GM23338 (cell line): ENCODE results near the gene VMP1. TPM values are rescaled to one million over a fixed set of nuclear protein-coding genes. Genes with fewer than 3 reads are reported as not detected.

ENCODE experiments used
- ATAC-seq: fragments of 200-7000 bp; cut with Tn5 transposase; 3 replicates; pipeline ENCODE4 v1.9.1; 2020
- DNase-seq: peaks from one replicate; pipeline ENCODE4 v3.0.0-alpha.2; 2015; ENCODE audit warnings: low spot score
- H2AFZ ChIP-seq: fragments of 200-600 bp; sonication (generic); 2 replicates; pipeline ENCODE4 v1.8.0; 2016; ENCODE audit warnings: antibody characterized with exemption, mild to moderate bottlenecking, moderate library complexity
- H3F3A ChIP-seq: fragments of 200-600 bp; sonication (generic); replicated peaks from 2 replicates; pipeline ENCODE4 v1.8.0; 2017; ENCODE audit warnings: antibody characterized with exemption, mixed run types, low read depth
- H3K27ac ChIP-seq: fragments of 200-600 bp; sonication (generic); 2 replicates; pipeline ENCODE4 v1.6.1; 2016; ENCODE audit warnings: low read depth
- H3K27me3 ChIP-seq: fragments of 200-600 bp; sonication (generic); 2 replicates; pipeline ENCODE4 v1.8.0; 2016; ENCODE audit warnings: mild to moderate bottlenecking, mixed run types, moderate library complexity; ENCODE audit not compliant: insufficient read depth
- H3K36me3 ChIP-seq: fragments of 200-600 bp; sonication (generic); 2 replicates; pipeline ENCODE4 v1.8.0; 2016; ENCODE audit warnings: mild to moderate bottlenecking; ENCODE audit not compliant: insufficient read depth
- H3K4me1 ChIP-seq: fragments of 200-600 bp; sonication (generic); 2 replicates; pipeline ENCODE4 v1.8.0; 2016; ENCODE audit warnings: mild to moderate bottlenecking, moderate library complexity; ENCODE audit not compliant: insufficient read depth
- H3K4me2 ChIP-seq: fragments of 200-600 bp; sonication (generic); 2 replicates; pipeline ENCODE4 v1.7.1; 2017; ENCODE audit warnings: mixed run types
- H3K4me3 ChIP-seq: fragments of 200-600 bp; sonication (generic); 2 replicates; pipeline ENCODE4 v1.6.1; 2016; ENCODE audit warnings: mixed run types
- H3K79me2 ChIP-seq: fragments of 200-600 bp; sonication (generic); replicated peaks from 2 replicates; pipeline ENCODE4 v1.8.0; 2017; ENCODE audit warnings: mild to moderate bottlenecking; ENCODE audit not compliant: insufficient read depth
- H3K9me2 ChIP-seq: fragments of 200-600 bp; sonication (generic); 2 replicates; pipeline ENCODE4 v1.8.0; 2017; ENCODE audit not compliant: insufficient read depth
- H4K20me1 ChIP-seq: fragments of 200-600 bp; sonication (generic); replicated peaks from 2 replicates; pipeline ENCODE4 v1.8.0; 2017; ENCODE audit warnings: mild to moderate bottlenecking; ENCODE audit not compliant: insufficient read depth
- H3K27ac Mint-ChIP-seq: 2 replicates; pipeline ENCODE4 v1.8.0; 2020; ENCODE audit warnings: inconsistent platforms, mild to moderate bottlenecking, moderate library complexity, mixed read lengths
- H3K27me3 Mint-ChIP-seq: 3 replicates; pipeline ENCODE4 v1.8.0; 2022; ENCODE audit warnings: low read depth, mild to moderate bottlenecking, moderate library complexity, mixed read lengths, inconsistent platforms; ENCODE audit not compliant: insufficient read depth, poor library complexity
- H3K36me3 Mint-ChIP-seq: 3 replicates; pipeline ENCODE4 v1.8.0; 2021; ENCODE audit warnings: low read depth, mild to moderate bottlenecking, inconsistent platforms, moderate library complexity, mixed read lengths
- H3K4me1 Mint-ChIP-seq: 3 replicates; pipeline ENCODE4 v1.8.0; 2020; ENCODE audit warnings: mild to moderate bottlenecking, inconsistent platforms, mixed read lengths
- H3K4me3 Mint-ChIP-seq: 3 replicates; pipeline ENCODE4 v1.8.0; 2021; ENCODE audit warnings: moderate library complexity, mild to moderate bottlenecking, inconsistent platforms, mixed read lengths
- H3K9me3 Mint-ChIP-seq: 3 replicates; pipeline ENCODE4 v1.8.0; 2020; ENCODE audit warnings: moderate library complexity, mild to moderate bottlenecking, inconsistent platforms, mixed read lengths
- CREB1 ChIP-seq: fragments of 250-450 bp; sonication (Bioruptor Pico); IDR thresholded peaks from 2 replicates; pipeline ENCODE4 v1.5.0; 2020; ENCODE audit warnings: low read depth, mild to moderate bottlenecking, moderate library complexity
- CTCF ChIP-seq, 2 experiments: fragments of 200-600 bp in 1 of 2; sonication (generic) in 1 of 2; conservative IDR thresholded peaks; 2 replicates each; pipeline versions ENCODE4 v1.5.1 to v1.6.1; 2016 to 2017; ENCODE audit warnings: antibody characterized with exemption in 2 of 2, low read depth in 2 of 2, mild to moderate bottlenecking in 2 of 2, moderate library complexity in 1 of 2
- ETS1 ChIP-seq: IDR thresholded peaks from 2 replicates; pipeline ENCODE4 v1.6.1; 2016; ENCODE audit warnings: antibody characterized with exemption
- EZH2 ChIP-seq: fragments of 200-600 bp; sonication (generic); IDR thresholded peaks from one replicate; pipeline ENCODE4 v1.8.0; 2017; ENCODE audit warnings: antibody characterized with exemption, mild to moderate bottlenecking, low read depth; ENCODE audit not compliant: unreplicated experiment
- EZH2phosphoT487 ChIP-seq: fragments of 200-600 bp; sonication (generic); IDR thresholded peaks from one replicate; pipeline ENCODE4 v1.8.1; 2018; ENCODE audit warnings: antibody characterized with exemption; ENCODE audit not compliant: unreplicated experiment
- JUNB ChIP-seq: IDR thresholded peaks from one replicate; pipeline ENCODE4 v1.6.1; 2016; ENCODE audit warnings: antibody characterized with exemption; ENCODE audit not compliant: unreplicated experiment
- NANOG ChIP-seq: IDR thresholded peaks from 2 replicates; pipeline ENCODE4 v1.6.1; 2016; ENCODE audit warnings: antibody characterized with exemption, borderline replicate concordance
- POLR2AphosphoS5 ChIP-seq: IDR thresholded peaks from 2 replicates; pipeline ENCODE4 v1.6.1; 2016; ENCODE audit warnings: antibody characterized with exemption, low read depth
- STAT1 ChIP-seq: IDR thresholded peaks from one replicate; pipeline ENCODE4 v1.6.1; 2016; ENCODE audit warnings: antibody characterized with exemption; ENCODE audit not compliant: unreplicated experiment
- ZNF114 ChIP-seq: fragments of 250-450 bp; sonication (Bioruptor Pico); IDR thresholded peaks from 2 replicates; pipeline ENCODE4 v1.5.0; 2020; ENCODE audit warnings: mild to moderate bottlenecking, moderate library complexity
- ZNF331 ChIP-seq: fragments of 250-450 bp; sonication (Bioruptor Pico); IDR thresholded peaks from 2 replicates; pipeline ENCODE4 v1.5.0; 2020; ENCODE audit warnings: low read depth, mild to moderate bottlenecking, moderate library complexity
- ZNF462 ChIP-seq: fragments of 250-450 bp; sonication (Bioruptor Pico); IDR thresholded peaks from 2 replicates; pipeline ENCODE4 v1.5.0; 2020; ENCODE audit warnings: mild to moderate bottlenecking, moderate library complexity
- polyA plus RNA-seq: library from polyadenylated mRNA; unstranded; fragments of >200 nt; fragmentation: Nextera tagmentation; extraction: Ambion mirVana; gene quantifications from 2 replicates; pipeline ENCODE4 v1.2.1, GENCODE V29; 2016
- total RNA-seq: library from RNA; depleted of rRNA; stranded (reverse); fragments of >200 nt; shearing (Covaris generic); gene quantifications from 2 replicates; pipeline ENCODE4 v1.2.3, GENCODE V29; 2014
- TF ChIP-seq, protein P1 (sequence below): IDR thresholded peaks from one replicate; pipeline ENCODE4 v1.6.1; 2018; ENCODE audit warnings: antibody characterized with exemption; ENCODE audit not compliant: unreplicated experiment

The VMP1 gene
- total and polyA plus RNA-seq, 2 experiments from 2014 or later = 70.1 to 112 TPM

DNA sequence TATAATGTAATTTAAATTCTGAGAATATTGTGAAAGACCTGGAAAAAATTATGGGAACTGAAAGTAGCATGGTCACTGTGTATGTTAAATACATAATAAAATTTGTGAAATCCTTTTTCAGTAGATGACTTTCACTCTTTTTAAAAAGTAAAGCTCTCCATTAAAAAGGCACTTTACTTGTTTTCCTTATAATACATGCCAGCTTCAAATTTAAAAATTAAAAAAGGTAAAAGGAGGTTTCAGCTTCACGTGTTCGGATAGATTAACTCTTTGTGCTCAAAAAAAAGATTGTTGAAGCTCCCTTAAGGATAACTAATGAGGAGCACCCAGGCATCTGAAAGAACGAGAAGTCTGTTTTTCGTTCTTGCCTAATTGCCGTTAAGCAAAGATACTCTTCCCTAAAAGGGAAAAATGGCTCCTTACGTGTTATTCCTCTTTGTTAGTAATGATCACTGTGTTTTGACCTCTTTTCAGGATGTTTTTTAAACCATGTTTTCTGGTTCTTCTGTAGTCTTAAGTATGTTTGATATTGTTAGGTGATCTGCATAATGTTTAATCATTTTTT is 97.5 kb downstream of the VMP1 start:
- no peaks in the 10 kb centered on the region for H3K36me3 ChIP-seq
- ATAC-seq (no peak), DNase-seq (no peak)
- Mint-ChIP-seq H3K27me3 (peaks cover 2% of the 10 kb centered on the region), H3K4me3 (no peak overlapping the region), H3K9me3 (no peaks in the 10 kb centered on the region), H3K4me1 (no peaks in the 10 kb centered on the region), H3K27ac (no peak overlapping the region), H3K36me3 (no peaks in the 10 kb centered on the region)
- no peaks in the 10 kb centered on the region for H3K9me2 ChIP-seq
- no peak for TF ChIP-seq STAT1
- no peak for TF ChIP-seq NANOG
- no peak for TF ChIP-seq ZNF462
- TF ChIP-seq CTCF (conservative IDR thresholded peaks at IDR 0.05; ENCODE audit: low read depth in 2 of 2) = no peak
- no peak for TF ChIP-seq EZH2
- TF ChIP-seq ZNF114 (CRISPR knock-in tag) = no peak
- no peak for TF ChIP-seq EZH2phosphoT487
- TF ChIP-seq JUNB = no peak
- TF ChIP-seq ZNF331 (CRISPR knock-in tag) = no peak
- no peak for TF ChIP-seq CREB1 (CRISPR knock-in tag)
- TF ChIP-seq POLR2AphosphoS5 = no peak
- no peak for TF ChIP-seq ETS1
- TF ChIP-seq, protein P1, sequence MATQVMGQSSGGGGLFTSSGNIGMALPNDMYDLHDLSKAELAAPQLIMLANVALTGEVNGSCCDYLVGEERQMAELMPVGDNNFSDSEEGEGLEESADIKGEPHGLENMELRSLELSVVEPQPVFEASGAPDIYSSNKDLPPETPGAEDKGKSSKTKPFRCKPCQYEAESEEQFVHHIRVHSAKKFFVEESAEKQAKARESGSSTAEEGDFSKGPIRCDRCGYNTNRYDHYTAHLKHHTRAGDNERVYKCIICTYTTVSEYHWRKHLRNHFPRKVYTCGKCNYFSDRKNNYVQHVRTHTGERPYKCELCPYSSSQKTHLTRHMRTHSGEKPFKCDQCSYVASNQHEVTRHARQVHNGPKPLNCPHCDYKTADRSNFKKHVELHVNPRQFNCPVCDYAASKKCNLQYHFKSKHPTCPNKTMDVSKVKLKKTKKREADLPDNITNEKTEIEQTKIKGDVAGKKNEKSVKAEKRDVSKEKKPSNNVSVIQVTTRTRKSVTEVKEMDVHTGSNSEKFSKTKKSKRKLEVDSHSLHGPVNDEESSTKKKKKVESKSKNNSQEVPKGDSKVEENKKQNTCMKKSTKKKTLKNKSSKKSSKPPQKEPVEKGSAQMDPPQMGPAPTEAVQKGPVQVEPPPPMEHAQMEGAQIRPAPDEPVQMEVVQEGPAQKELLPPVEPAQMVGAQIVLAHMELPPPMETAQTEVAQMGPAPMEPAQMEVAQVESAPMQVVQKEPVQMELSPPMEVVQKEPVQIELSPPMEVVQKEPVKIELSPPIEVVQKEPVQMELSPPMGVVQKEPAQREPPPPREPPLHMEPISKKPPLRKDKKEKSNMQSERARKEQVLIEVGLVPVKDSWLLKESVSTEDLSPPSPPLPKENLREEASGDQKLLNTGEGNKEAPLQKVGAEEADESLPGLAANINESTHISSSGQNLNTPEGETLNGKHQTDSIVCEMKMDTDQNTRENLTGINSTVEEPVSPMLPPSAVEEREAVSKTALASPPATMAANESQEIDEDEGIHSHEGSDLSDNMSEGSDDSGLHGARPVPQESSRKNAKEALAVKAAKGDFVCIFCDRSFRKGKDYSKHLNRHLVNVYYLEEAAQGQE = no peak
- H4K20me1 ChIP-seq = no peaks in the 10 kb centered on the region
- H3K4me3 ChIP-seq = no peak overlapping the region
- no peak overlapping the region for H3K27ac ChIP-seq
- H3K4me2 ChIP-seq = no peak overlapping the region
- H3K79me2 ChIP-seq = no peaks in the 10 kb centered on the region
- H2AFZ ChIP-seq = no peak overlapping the region
- no peaks in the 10 kb centered on the region for H3K4me1 ChIP-seq
- H3F3A ChIP-seq = no peaks in the 10 kb centered on the region
- no peaks in the 10 kb centered on the region for H3K27me3 ChIP-seq
